Measurements from ENCODE around the gene LELP1. TPM values are rescaled to one million over a fixed set of nuclear protein-coding genes. Genes with fewer than 3 reads are reported as not detected.

The LELP1 gene
- not detected for total RNA-seq (2013)
- polyA plus RNA-seq (not detected), polyA minus RNA-seq (not detected in 2 replicates), total RNA-seq (0 to 0.35 (median 0) reads per million in 11 experiments)

DNA sequence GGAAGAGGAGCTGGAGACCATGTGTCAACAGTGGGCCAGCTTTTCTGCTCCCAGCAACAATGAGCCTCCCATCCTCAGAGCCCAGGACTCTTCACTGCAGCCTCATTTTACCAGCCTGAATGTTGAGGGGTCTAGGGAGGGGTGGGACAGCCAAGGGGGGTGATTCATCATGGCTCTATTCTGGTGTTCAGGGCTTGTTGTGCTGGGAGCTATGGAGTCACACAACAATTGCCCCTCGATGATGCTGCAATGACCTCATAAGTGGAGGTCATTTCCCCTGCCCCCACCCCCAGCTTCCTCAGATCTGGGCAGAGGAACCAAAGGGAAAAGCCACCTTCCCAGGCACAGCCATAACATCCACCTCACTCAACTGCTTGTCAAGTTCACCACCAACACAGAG lies at the start of gene LELP1:
Gene LELP1, plus strand, starts transcription at position 301 of the 400 bp plus-strand sequence. CDS start 1,278 bp downstream, outside the sequence.
- Histone ChIP-seq H3K4me3 (replicated peaks in 1 of 3; ENCODE audit: low read depth in 2 of 3, low read length in 3 of 3) (no peak within 1 kb of the TSS), H3K9ac (ENCODE audit: insufficient read depth, low read length, poor library complexity, severe bottlenecking) (no peak within 1 kb of the TSS), H3K4me1 (ENCODE audit: control insufficient read depth in 1 of 2, insufficient read depth in 2 of 2, low read length in 2 of 2) (no peaks in the 10 kb centered on the region), H2AFZ (ENCODE audit: insufficient read depth, low read depth, low read length, poor library complexity, severe bottlenecking) (no peak within 1 kb of the TSS), H3K9me3 (replicated peaks in 1 of 2; ENCODE audit: control insufficient read depth in 1 of 2, insufficient read depth in 1 of 2, low read length in 2 of 2) (no peaks in the 10 kb centered on the region), H3K79me2 (ENCODE audit: insufficient read depth, low read length) (no peaks in the 10 kb centered on the region), H3K27me3 (ENCODE audit: control insufficient read depth in 2 of 2, insufficient read depth in 2 of 2, low read length in 2 of 2) (peaks cover 2 to 3% of the 10 kb centered on the region in 2 donors), H3K36me3 (replicated peaks in 1 of 2; ENCODE audit: control insufficient read depth in 1 of 2, insufficient read depth in 2 of 2, low read length in 2 of 2) (no peaks in the 10 kb centered on the region), H4K20me1 (ENCODE audit: insufficient read depth, low read length) (no peaks in the 10 kb centered on the region), H3K27ac (ENCODE audit: low read depth in 1 of 2, low read length in 2 of 2) (no peak within 1 kb of the TSS), H3K4me2 (replicated peaks; ENCODE audit: extremely low read depth, low read length, poor library complexity, severe bottlenecking) (no peak within 1 kb of the TSS)
- Mint-ChIP-seq H3K9me3 (peaks cover 0 to 5% (median 0%) of the 10 kb centered on the region in 7 donors), H3K27me3 (ENCODE audit: low read depth in 3 of 3) (peaks cover 9 to 19% (median 12%) of the 10 kb centered on the region in 3 donors), H3K27ac (no peak within 1 kb of the TSS), H3K36me3 (no peaks in the 10 kb centered on the region), H3K4me3 (no peak within 1 kb of the TSS), H3K4me1 (no peaks in the 10 kb centered on the region)
- TF ChIP-seq, protein P1, sequence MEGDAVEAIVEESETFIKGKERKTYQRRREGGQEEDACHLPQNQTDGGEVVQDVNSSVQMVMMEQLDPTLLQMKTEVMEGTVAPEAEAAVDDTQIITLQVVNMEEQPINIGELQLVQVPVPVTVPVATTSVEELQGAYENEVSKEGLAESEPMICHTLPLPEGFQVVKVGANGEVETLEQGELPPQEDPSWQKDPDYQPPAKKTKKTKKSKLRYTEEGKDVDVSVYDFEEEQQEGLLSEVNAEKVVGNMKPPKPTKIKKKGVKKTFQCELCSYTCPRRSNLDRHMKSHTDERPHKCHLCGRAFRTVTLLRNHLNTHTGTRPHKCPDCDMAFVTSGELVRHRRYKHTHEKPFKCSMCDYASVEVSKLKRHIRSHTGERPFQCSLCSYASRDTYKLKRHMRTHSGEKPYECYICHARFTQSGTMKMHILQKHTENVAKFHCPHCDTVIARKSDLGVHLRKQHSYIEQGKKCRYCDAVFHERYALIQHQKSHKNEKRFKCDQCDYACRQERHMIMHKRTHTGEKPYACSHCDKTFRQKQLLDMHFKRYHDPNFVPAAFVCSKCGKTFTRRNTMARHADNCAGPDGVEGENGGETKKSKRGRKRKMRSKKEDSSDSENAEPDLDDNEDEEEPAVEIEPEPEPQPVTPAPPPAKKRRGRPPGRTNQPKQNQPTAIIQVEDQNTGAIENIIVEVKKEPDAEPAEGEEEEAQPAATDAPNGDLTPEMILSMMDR (IDR thresholded peaks at IDR 0.05), result no peak
- WGBS (ENCODE audit: insufficient coverage), result 86% methylated on average over 1 of the region's 1 CpG
- no peak for DNase-seq
- intact Hi-C loops (cut with micrococcal nuclease), result no loop called here

DNA sequence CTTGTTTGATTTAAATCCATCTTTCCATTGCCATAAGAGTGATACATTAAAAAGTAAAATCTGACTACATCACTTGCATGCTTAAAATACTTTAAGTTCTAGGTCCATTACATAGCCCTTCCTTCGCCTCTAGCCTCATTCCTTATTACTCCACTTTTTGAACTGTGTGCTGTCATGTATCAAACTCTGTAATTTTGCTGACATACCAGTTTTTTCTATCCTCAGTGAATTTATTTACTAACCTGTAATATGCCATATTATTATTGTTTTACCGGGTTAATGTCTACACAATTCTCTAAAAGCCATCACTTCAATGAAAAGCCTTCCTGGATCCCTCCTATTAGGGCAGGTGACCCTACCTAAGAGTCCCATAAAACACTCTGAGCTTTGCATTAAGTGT lies 47.7 kb upstream of the LELP1 start:
- Mint-ChIP-seq H3K27me3 (ENCODE audit: low read depth in 3 of 3) (peaks cover 4 to 11% (median 6%) of the 10 kb centered on the region in 3 donors), H3K27ac (no peak overlapping the region), H3K36me3 (no peaks in the 10 kb centered on the region), H3K4me3 (no peak overlapping the region), H3K4me1 (no peaks in the 10 kb centered on the region), H3K9me3 (peaks cover 10 to 19% (median 15%) of the 10 kb centered on the region in 7 donors)
- H3K27me3 ChIP-seq (ENCODE audit: control insufficient read depth in 2 of 2, insufficient read depth in 2 of 2, low read length in 2 of 2), result peaks cover 2 to 3% of the 10 kb centered on the region in 2 donors
- DNase-seq, result no peak
- intact Hi-C loops (cut with micrococcal nuclease), result no loop called here
- H3K36me3 ChIP-seq (replicated peaks in 1 of 2; ENCODE audit: control insufficient read depth in 1 of 2, insufficient read depth in 2 of 2, low read length in 2 of 2), result no peaks in the 10 kb centered on the region
- TF ChIP-seq, protein P1 (IDR thresholded peaks at IDR 0.05), result no peak
- H3K27ac ChIP-seq (ENCODE audit: low read depth in 1 of 2, low read length in 2 of 2), result no peak overlapping the region
- no peak overlapping the region for H3K4me2 ChIP-seq (replicated peaks; ENCODE audit: extremely low read depth, low read length, poor library complexity, severe bottlenecking)
- no peaks in the 10 kb centered on the region for H4K20me1 ChIP-seq (ENCODE audit: insufficient read depth, low read length)
- no peaks in the 10 kb centered on the region for H3K79me2 ChIP-seq (ENCODE audit: insufficient read depth, low read length)
- no peaks in the 10 kb centered on the region for H3K4me1 ChIP-seq (ENCODE audit: control insufficient read depth in 1 of 2, insufficient read depth in 2 of 2, low read length in 2 of 2)
- no peak overlapping the region for H3K4me3 ChIP-seq (replicated peaks in 1 of 3; ENCODE audit: low read depth in 2 of 3, low read length in 3 of 3)
- peaks cover 6 to 8% of the 10 kb centered on the region in 2 donors for H3K9me3 ChIP-seq (replicated peaks in 1 of 2; ENCODE audit: control insufficient read depth in 1 of 2, insufficient read depth in 1 of 2, low read length in 2 of 2)
- no peak overlapping the region for H2AFZ ChIP-seq (ENCODE audit: insufficient read depth, low read depth, low read length, poor library complexity, severe bottlenecking)
- no peak overlapping the region for H3K9ac ChIP-seq (ENCODE audit: insufficient read depth, low read length, poor library complexity, severe bottlenecking)
- WGBS (ENCODE audit: insufficient coverage), result 100% methylated on average over 1 of the region's 2 CpGs

All from CD14-positive monocyte (primary cell).